Measurements from ENCODE around the gene PRKCA.
"Not testable (repeated sequence)": the region's sequence is repeated elsewhere in the genome, so short reads cannot be mapped to it uniquely, and the experiment has no call there.

The PRKCA gene

GRCh38 chr17:66301864-66302741 lies at the start of gene PRKCA:
TSS of gene PRKCA (plus strand) at chr17:66302613.
- DNase-seq: peak in 49 of 56 donors; percentile 6 to 85 (median 64)

DNA sequence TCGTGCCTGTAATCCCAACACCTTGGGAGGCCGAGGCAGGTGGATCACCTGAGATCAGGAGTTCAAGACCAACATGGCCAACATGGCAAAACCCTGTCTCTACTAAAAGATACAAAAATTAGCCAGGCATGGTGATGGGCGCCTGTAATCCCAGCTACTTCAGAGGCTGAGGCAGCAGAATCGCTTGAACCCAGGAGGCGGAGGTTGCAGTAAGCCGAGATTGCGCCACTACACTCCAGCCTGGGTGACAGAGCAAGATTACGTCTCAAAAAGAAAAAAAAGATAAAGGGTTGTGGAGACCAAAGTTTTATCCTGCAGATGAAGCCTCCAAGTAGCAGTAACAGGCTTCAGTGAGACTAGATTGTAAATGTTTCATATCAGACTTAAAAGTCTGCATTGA lies 49.0 kb upstream of the PRKCA start:
- not testable (repeated sequence) for DNase-seq

DNA sequence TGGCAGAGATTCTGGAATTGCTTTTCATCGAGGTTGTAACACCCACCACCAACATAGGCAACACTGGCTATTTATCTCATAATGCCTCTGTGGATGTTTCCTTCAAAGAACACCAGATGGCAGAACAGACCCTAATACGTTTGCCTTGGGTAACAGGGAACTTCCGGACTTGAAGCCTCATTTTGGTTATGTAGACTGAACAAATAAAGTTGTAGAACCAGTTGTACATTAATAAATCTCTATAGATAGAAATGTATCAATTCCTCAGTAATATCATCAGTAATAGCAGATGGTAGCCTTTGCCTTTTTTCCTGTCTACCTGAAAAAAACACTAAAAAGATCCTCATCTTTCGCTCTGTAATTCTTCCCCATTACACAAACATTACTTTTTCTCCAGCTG lies 47.3 kb upstream of the PRKCA start:
- peak in 16 of 56 donors; percentile 1 to 68 (median 8) for DNase-seq

GRCh38 chr17:66255527-66255971 lies 46.9 kb upstream of the PRKCA start:
- no peak for DNase-seq

DNA sequence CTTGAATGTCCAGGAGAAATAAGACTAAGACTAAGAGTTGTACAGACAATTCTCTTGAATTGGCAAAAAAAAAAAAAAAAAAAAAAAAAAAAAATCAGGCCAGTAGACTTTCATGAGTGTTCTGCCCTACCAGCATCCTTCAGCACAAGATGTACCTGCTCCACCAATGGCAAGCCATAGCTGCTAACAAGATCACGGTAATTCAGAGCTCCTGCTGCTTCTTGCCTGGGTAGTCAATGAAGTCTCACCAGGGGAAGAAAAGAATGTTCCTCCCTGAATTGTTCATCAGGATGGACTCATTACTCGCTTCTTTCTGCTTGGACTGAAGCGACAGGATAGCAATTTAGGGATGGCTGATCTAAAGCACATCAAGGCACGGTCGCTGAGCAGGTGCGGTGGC lies 42.1 kb upstream of the PRKCA start:
- DNase-seq: no peak

DNA sequence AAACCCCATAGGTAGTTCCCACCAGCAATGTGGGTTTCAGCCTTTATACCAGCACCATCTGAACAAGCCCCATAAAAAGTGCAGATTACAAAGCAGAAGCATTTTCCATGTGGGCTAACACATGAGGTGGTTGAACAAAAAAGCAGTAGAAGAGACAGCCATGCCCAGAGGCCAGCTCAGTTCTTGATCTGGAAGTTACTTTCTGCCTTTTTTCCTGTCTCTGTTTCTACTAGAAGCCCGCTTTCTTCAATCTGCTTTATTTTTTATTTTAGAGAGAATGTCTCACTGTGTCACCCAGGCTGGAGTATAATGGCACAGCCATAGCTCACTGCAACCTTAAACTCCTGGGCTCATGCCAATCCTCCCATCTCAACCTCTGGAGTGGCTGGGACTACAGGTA lies 41.7 kb upstream of the PRKCA start:
- no peak for DNase-seq

DNA sequence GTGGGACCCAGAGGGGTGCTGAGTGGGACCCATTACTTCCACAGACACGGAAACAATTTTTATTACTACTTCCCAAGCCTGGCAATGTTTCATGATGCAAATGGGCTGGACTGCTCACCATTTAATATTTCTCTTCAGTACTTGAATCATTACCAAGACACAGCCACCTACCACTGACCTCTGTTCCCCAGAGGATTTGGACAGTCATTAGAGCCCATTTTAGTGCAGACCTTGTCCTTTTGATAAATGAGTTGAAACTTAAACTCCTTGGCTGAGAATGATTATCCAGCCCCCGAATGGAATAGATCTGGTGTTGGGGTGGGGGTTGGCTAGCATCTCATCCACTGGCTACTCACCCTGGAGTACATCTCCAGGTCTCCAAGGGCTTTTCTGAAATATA lies 39.6 kb upstream of the PRKCA start:
- DNase-seq: no peak

- DNase-seq: no peak
Observed at GRCh38 chr17:66264696-66265095, 37.7 kb upstream of the PRKCA start.

GRCh38 chr17:66268247-66268927 lies 34.0 kb upstream of the PRKCA start:
- no peak for DNase-seq

DNA sequence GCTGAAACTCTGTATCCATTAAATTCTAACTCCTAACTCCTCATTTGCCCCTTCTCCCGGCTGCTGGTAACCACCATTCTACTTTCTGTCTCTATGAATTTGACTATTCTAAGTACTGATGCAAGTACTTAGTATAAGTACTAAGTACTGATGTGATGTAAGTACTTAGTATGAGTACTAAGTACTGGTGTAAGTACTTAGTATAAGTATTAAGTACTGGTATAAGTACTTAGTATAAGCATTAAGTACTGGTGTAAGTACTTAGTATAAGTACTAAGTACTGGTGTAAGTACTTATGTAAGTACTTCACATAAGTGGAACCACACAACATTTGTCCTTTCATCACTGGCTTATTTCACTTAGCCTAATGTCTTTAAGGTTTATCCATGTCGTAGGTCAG lies 32.3 kb upstream of the PRKCA start:
- no peak for DNase-seq

- DNase-seq: no peak
Observed at GRCh38 chr17:66271512-66271911, 30.9 kb upstream of the PRKCA start.

DNA sequence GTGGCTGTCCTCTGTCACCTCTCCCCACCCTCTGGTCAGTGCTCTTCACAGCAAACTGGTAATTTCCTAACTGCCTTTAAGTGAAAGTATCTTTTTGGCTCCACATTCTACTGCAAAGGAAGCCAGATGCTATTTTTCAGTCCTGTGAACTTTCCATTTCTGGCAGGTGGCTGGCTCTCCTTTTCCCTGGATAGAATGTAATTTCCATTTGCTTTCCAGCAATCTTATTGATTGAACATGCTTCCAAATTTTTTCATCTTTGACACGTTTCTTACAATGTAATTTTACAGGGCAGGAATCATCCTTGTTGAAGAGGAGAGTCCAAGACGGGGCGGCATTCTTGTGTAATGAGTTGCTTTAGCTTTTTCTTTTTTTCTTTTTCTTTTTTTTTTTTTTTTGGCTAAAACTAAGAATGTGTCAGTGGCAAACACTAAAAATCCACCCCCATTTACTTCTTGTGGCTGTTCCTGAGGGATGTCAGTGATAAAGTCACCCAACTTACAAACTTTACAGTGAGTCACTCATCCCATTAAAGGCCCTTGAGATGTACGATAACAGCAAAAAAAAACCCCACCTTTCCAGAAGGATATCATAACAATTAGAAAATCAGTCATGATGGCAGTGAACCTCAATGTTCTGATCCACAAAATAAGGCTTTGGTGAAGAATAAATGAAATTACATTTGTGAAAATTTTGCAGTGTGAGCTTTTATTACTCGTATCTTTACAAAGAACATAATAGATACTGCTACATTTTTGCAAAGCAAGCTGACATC lies 29.4 kb upstream of the PRKCA start:
- DNase-seq: no peak

GRCh38 chr17:66273586-66273848 lies 28.9 kb upstream of the PRKCA start:
- DNase-seq: no peak

DNA sequence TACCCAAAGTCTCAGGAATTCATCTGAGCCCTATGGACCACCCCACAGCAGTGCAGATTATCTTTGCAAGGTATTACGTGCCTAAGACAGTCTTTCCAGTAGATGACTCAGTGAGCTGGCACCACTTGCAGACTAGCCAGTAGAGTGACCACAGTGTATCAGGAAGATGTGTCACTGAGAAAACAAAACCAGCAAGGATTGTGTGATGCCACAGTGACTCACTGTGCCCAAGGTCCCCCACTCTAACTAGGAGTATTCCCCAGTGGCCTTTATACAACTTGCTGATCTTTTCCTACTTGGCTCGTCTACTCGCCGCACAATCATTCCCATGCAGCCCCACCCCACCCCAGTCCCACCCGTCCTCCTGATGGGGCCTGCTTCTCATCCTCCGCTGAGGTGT lies 26.8 kb upstream of the PRKCA start:
- DNase-seq: no peak

DNA sequence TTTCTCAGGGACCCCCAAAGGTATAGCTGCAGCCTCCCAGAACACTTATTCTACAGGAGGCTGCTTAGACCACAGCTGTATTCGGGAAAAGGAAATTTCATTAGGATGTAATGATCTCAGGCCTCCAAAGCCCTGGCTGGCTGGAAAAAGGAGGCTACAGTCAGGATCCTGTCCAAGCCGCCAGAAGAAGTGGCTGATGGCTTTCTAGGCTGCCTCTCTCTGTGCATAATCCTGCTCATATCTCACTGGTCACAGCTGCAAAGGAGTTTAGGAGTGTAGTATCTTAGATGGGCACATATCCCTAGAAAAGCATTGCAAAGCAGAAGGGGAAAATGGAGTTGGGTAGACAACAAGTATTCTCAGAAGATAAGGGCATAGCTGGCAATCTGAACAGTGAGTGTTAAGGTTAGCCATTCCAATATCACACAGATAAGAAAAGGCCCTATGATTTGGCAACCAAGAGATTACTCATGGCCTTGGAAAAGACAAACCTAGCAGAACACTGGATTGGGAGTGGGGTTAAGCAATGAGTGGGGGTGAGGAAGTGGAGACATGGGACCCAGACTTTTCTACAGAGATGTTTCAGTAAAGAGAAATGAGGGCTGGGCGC lies 26.0 kb upstream of the PRKCA start:
- no peak for DNase-seq

- no peak for DNase-seq
Observed at GRCh38 chr17:66277191-66277590, 25.2 kb upstream of the PRKCA start.

DNA sequence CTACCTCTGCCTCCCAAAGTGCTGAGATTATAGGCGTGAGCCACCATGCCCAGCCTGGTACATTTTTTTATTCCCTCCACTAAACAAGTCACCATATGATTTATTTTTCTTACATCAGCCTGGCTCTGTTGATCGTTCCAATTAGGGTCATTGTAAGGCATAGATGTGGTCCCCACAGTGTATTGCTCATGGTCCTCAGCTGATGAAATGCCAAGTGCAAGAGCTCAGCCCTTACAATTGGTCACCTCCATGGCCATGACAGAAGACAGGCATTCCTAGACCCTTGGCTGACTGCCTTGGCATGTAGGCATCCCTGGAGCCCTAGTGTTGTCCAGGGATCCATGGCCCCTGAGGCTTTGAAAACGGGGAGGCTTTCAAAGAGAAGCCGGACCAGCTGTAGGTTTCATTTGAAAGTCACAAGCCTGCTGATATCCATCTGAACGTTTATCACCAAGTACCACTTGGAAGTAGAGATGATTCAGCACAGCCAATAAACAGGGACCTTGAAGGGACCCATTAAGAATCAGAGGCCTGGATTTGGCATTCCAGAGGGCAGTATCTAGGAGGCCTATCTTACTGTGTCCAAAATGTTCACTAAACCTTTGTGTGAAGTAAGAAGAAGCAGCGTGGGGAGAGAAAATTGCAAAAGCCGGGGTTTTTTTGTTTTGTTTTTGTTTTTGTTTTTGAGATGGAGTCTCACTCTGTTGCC lies 20.6 kb upstream of the PRKCA start:
- no peak for DNase-seq

- DNase-seq: no peak
Observed at GRCh38 chr17:66283296-66283934, 19.0 kb upstream of the PRKCA start.

DNA sequence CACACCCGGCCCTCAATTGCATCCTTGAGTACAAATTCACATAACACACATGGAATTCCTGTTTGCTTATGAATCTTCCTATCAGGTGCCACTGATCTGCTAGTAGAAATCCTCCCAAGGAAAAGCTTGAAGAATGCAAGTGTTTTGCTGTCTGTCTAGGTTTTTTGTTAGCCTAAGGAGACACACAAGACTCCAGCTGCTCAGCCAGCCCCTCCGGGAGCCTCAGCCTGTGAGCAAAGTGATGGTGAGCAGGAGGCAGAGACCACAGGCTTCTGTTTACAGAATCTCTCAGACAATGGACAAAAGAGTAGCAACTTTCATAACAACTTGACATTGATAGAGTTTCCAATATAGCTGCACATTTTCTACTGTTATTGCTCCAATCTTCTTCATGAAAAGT lies 18.4 kb upstream of the PRKCA start:
- DNase-seq: no peak

DNA sequence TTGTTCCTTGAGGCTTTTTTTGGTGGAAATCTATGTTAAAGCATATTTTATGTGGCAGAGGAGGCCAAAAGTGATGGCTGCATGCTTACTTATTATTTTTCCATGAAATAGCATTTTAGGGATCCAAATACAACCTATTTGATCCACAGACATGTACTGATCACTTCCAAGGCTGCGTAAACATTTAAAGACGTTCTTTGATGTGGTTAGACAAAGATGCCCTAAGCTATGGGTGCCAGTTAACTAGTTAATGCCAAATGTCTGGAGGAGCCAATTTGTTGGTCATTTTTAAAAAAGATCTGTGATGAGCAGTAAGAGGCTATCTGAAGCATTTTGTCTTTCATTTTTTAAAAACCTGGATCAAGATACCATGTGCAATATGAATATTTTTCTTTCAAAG lies 17.3 kb upstream of the PRKCA start:
- no peak for DNase-seq

GRCh38 chr17:66287911-66288310 lies 14.5 kb upstream of the PRKCA start:
- DNase-seq: no peak

All from amygdala (tissue), 56 donors.